Mesenchymal stem cell (in vitro differentiated cells and primary cell): ENCODE data around the gene CDH12.
A peak's percentile ranks its signal among the peaks of the same experiment; 100 is the strongest.
"Not testable (repeated sequence)": the region's sequence is repeated elsewhere in the genome, so short reads cannot be mapped to it uniquely, and the experiment has no call there.

ENCODE experiments used
- DNase-seq: peaks from one replicate; pipeline ENCODE4 v3.0.0-alpha.2; 2013
- H2AFZ ChIP-seq: one replicate; pipeline ENCODE4 v1.6.1; 2013; ENCODE audit warnings: low read depth, mild to moderate bottlenecking, control low read depth, inconsistent platforms, low read length, moderate library complexity
- H2AK5ac ChIP-seq: 2 replicates; pipeline ENCODE4 v1.6.1; 2013; ENCODE audit warnings: low read length, moderate library complexity, mild to moderate bottlenecking, inconsistent platforms; ENCODE audit not compliant: severe bottlenecking
- H2BK120ac ChIP-seq: one replicate; pipeline ENCODE4 v1.6.1; 2013; ENCODE audit warnings: low read depth, mild to moderate bottlenecking, inconsistent platforms, low read length, moderate library complexity
- H2BK12ac ChIP-seq, 2 experiments: one replicate each; pipeline ENCODE4 v1.6.1; 2013; ENCODE audit warnings: inconsistent platforms in 2 of 2, low read length in 2 of 2, mild to moderate bottlenecking in 2 of 2, moderate library complexity in 2 of 2, control low read depth in 1 of 2
- H2BK15ac ChIP-seq: one replicate; pipeline ENCODE4 v1.6.1; 2013; ENCODE audit warnings: mild to moderate bottlenecking, low read depth, inconsistent platforms; ENCODE audit not compliant: poor library complexity, severe bottlenecking
- H2BK5ac ChIP-seq: 2 replicates; pipeline ENCODE4 v1.6.1; 2013; ENCODE audit warnings: low read depth, mild to moderate bottlenecking, low read length, control low read depth, inconsistent platforms; ENCODE audit not compliant: poor library complexity, severe bottlenecking
- H3K14ac ChIP-seq, 2 experiments: one replicate each; pipeline ENCODE4 v1.6.1; 2013; ENCODE audit warnings: inconsistent platforms in 2 of 2, low read length in 2 of 2, control low read depth in 1 of 2, mild to moderate bottlenecking in 1 of 2, moderate library complexity in 1 of 2
- H3K18ac ChIP-seq, 2 experiments: one replicate each; pipeline ENCODE4 v1.6.1; 2013; ENCODE audit warnings: inconsistent platforms in 2 of 2, low read length in 2 of 2, control low read depth in 1 of 2, low read depth in 1 of 2, mild to moderate bottlenecking in 1 of 2
- H3K23ac ChIP-seq, 2 experiments: one replicate each; pipeline ENCODE4 v1.6.1; 2013; ENCODE audit warnings: inconsistent platforms in 2 of 2, low read length in 2 of 2, mild to moderate bottlenecking in 2 of 2, moderate library complexity in 2 of 2, control low read depth in 1 of 2
- H3K27ac ChIP-seq: 2 replicates; pipeline ENCODE4 v1.5.1; 2013; ENCODE audit warnings: mild to moderate bottlenecking, moderate library complexity, low read length, control low read depth, inconsistent platforms; ENCODE audit not compliant: poor library complexity, severe bottlenecking
- H3K27me3 ChIP-seq, 2 experiments: 2 replicates each; pipeline versions ENCODE4 v1.6.1 to v1.7.0; 2013; ENCODE audit warnings: low read length in 2 of 2, mild to moderate bottlenecking in 2 of 2, moderate library complexity in 2 of 2, control low read depth in 1 of 2, inconsistent platforms in 1 of 2; ENCODE audit not compliant: control insufficient read depth in 1 of 2, insufficient read depth in 1 of 2
- H3K36me3 ChIP-seq, 2 experiments: 2 replicates each; pipeline versions ENCODE4 v1.6.1 to v1.7.0; 2013; ENCODE audit warnings: low read length in 2 of 2, control low read depth in 1 of 2, inconsistent platforms in 1 of 2, low read depth in 1 of 2, mild to moderate bottlenecking in 1 of 2; ENCODE audit not compliant: insufficient read depth in 2 of 2, control insufficient read depth in 1 of 2
- H3K4ac ChIP-seq, 2 experiments: one replicate each; pipeline ENCODE4 v1.6.1; 2013; ENCODE audit warnings: inconsistent platforms in 2 of 2, low read length in 2 of 2, mild to moderate bottlenecking in 2 of 2, moderate library complexity in 2 of 2, control low read depth in 1 of 2, low read depth in 1 of 2
- H3K4me1 ChIP-seq: 2 replicates; pipeline ENCODE4 v1.6.1; 2013; ENCODE audit warnings: low read depth, low read length, control low read depth; ENCODE audit not compliant: control insufficient read depth, insufficient read depth
- H3K4me2 ChIP-seq: 2 replicates; pipeline ENCODE4 v1.6.1; 2013; ENCODE audit warnings: low read length, mild to moderate bottlenecking, inconsistent platforms; ENCODE audit not compliant: poor library complexity, severe bottlenecking
- H3K4me3 ChIP-seq, 2 experiments: 2 replicates each; pipeline versions ENCODE4 v1.5.1 to v1.7.0; 2013; ENCODE audit warnings: low read length in 2 of 2, mild to moderate bottlenecking in 2 of 2, control low read depth in 1 of 2, low read depth in 1 of 2; ENCODE audit not compliant: insufficient read depth in 1 of 2
- H3K79me1 ChIP-seq: replicated peaks from 2 replicates; pipeline ENCODE4 v1.6.1; 2013; ENCODE audit warnings: mild to moderate bottlenecking, control low read depth, low read length, inconsistent platforms; ENCODE audit not compliant: poor library complexity, severe bottlenecking
- H3K9ac ChIP-seq: 2 replicates; pipeline ENCODE4 v1.7.0; 2013; ENCODE audit warnings: mild to moderate bottlenecking, low read length, moderate library complexity
- H3K9me3 ChIP-seq: 2 replicates; pipeline ENCODE4 v1.7.0; 2013; ENCODE audit warnings: mild to moderate bottlenecking, low read length; ENCODE audit not compliant: control insufficient read depth
- H4K8ac ChIP-seq: one replicate; pipeline ENCODE4 v1.6.1; 2013; ENCODE audit warnings: inconsistent platforms, mild to moderate bottlenecking, low read length, moderate library complexity
- H4K91ac ChIP-seq: one replicate; pipeline ENCODE4 v1.6.1; 2013; ENCODE audit warnings: mild to moderate bottlenecking, low read length, inconsistent platforms
- WGBS: methylation state at CpG from one replicate; pipeline ENCODE4 v1.1.7; 2013; ENCODE audit warnings: mixed read lengths; 5-methylcytosine and 5-hydroxymethylcytosine counted together

The CDH12 gene

GRCh38 chr5:22348027-22348426 lies 505.1 kb downstream of the CDH12 start:
- 63% methylated on average over 5 of the region's 6 CpGs for WGBS

GRCh38 chr5:22344000-22344399 lies 509.1 kb downstream of the CDH12 start:
- Histone ChIP-seq H3K18ac (no peak overlapping the region), H4K91ac (no peak overlapping the region), H3K4ac (no peak overlapping the region), H2BK15ac (no peak overlapping the region), H2AK5ac (no peak overlapping the region), H2BK120ac (no peak overlapping the region), H2BK5ac (no peak overlapping the region), H2BK12ac (no peak overlapping the region), H4K8ac (no peak overlapping the region), H3K36me3 (no peaks in the 10 kb centered on the region), H3K79me1 (no peaks in the 10 kb centered on the region), H3K9me3 (no peaks in the 10 kb centered on the region), H3K4me2 (no peak overlapping the region), H3K9ac (no peak overlapping the region), H3K4me3 (no peak overlapping the region), H3K27me3 (no peaks in the 10 kb centered on the region), H3K14ac (no peak overlapping the region), H2AFZ (no peak overlapping the region), H3K4me1 (peaks cover 5% of the 10 kb centered on the region), H3K23ac (no peak overlapping the region), H3K27ac (no peak overlapping the region)
- DNase-seq, result no peak
- WGBS, result no CpG with 5 or more reads among the region's 2 CpGs

More at GRCh38 chr5:22348027-22348426, 505.1 kb downstream of the CDH12 start:
- H2BK15ac ChIP-seq, result no peak overlapping the region
- no peak overlapping the region for H3K18ac ChIP-seq
- no peak overlapping the region for H2BK12ac ChIP-seq
- no peaks in the 10 kb centered on the region for H3K9me3 ChIP-seq
- H4K8ac ChIP-seq, result no peak overlapping the region
- no peak overlapping the region for H2AK5ac ChIP-seq
- no peak overlapping the region for H4K91ac ChIP-seq
- H3K23ac ChIP-seq, result no peak overlapping the region
- H3K4me3 ChIP-seq, result no peak overlapping the region
- H3K27me3 ChIP-seq, result no peaks in the 10 kb centered on the region
- H3K79me1 ChIP-seq, result no peaks in the 10 kb centered on the region
- H3K27ac ChIP-seq, result peak overlapping the region; percentile 18
- no peak overlapping the region for H2BK5ac ChIP-seq
- no peak overlapping the region for H2AFZ ChIP-seq
- H3K14ac ChIP-seq, result no peak overlapping the region
- no peak overlapping the region for H3K4ac ChIP-seq
- H3K9ac ChIP-seq, result no peak overlapping the region
- no peak overlapping the region for H2BK120ac ChIP-seq
- H3K36me3 ChIP-seq, result no peaks in the 10 kb centered on the region
- no peak overlapping the region for H3K4me2 ChIP-seq
- DNase-seq, result no peak
- H3K4me1 ChIP-seq, result peaks cover 5% of the 10 kb centered on the region

GRCh38 chr5:22341406-22341805 lies 511.7 kb downstream of the CDH12 start:
- no peaks in the 10 kb centered on the region for H3K79me1 ChIP-seq
- H3K36me3 ChIP-seq, result no peaks in the 10 kb centered on the region
- H2BK120ac ChIP-seq, result no peak overlapping the region
- no peak overlapping the region for H2AFZ ChIP-seq
- H3K9ac ChIP-seq, result no peak overlapping the region
- H2AK5ac ChIP-seq, result no peak overlapping the region
- no peak for DNase-seq
- no peak overlapping the region for H3K4ac ChIP-seq
- H2BK12ac ChIP-seq, result no peak overlapping the region
- no peaks in the 10 kb centered on the region for H3K27me3 ChIP-seq
- H3K23ac ChIP-seq, result no peak overlapping the region
- no peak overlapping the region for H2BK5ac ChIP-seq
- no peak overlapping the region for H3K4me2 ChIP-seq
- H3K14ac ChIP-seq, result no peak overlapping the region
- H3K9me3 ChIP-seq, result peaks cover 9% of the 10 kb centered on the region
- H4K91ac ChIP-seq, result no peak overlapping the region
- no peaks in the 10 kb centered on the region for H3K4me1 ChIP-seq
- H2BK15ac ChIP-seq, result no peak overlapping the region
- no peak overlapping the region for H3K4me3 ChIP-seq
- 94% methylated on average over 2 of the region's 2 CpGs for WGBS
- no peak overlapping the region for H4K8ac ChIP-seq
- H3K18ac ChIP-seq, result no peak overlapping the region
- H3K27ac ChIP-seq, result no peak overlapping the region

- not testable (repeated sequence) for H2AFZ ChIP-seq, H3K9me3 ChIP-seq, H3K23ac ChIP-seq, H3K18ac ChIP-seq, H3K27ac ChIP-seq, H2BK15ac ChIP-seq, H3K4ac ChIP-seq, H3K9ac ChIP-seq, H3K4me3 ChIP-seq, DNase-seq, H3K27me3 ChIP-seq, H4K8ac ChIP-seq, H2BK12ac ChIP-seq, H4K91ac ChIP-seq, H3K36me3 ChIP-seq, H2AK5ac ChIP-seq, H3K14ac ChIP-seq, H3K79me1 ChIP-seq, H2BK120ac ChIP-seq, H3K4me2 ChIP-seq, H2BK5ac ChIP-seq, H3K4me1 ChIP-seq
- 92% methylated on average over 2 of the region's 3 CpGs for WGBS
Observed at GRCh38 chr5:22332949-22333348, 520.2 kb downstream of the CDH12 start.
